ENCODE results near the gene COL5A1. TPM values are rescaled to one million over a fixed set of nuclear protein-coding genes. Genes with fewer than 3 reads are reported as not detected.
A peak's percentile ranks its signal among the peaks of the same experiment; 100 is the strongest.

The COL5A1 gene
- polyA plus RNA-seq, 1 donor (not counting 4 experiments of a cell fraction or from before 2014, with no cell fraction given): 3.1 TPM

- peaks cover under 1% of the 10 kb centered on the region for H3K9me3 ChIP-seq (ENCODE audit: control insufficient read depth, low read depth, low read length)
- no peak for DNase-seq (ENCODE audit: low read depth, low spot score)
- no peak for FAIRE-seq
- no peak overlapping the region for H3K4me2 ChIP-seq (ENCODE audit: control insufficient read depth, extremely low read depth, insufficient read depth, low read depth, low read length)
- no peak overlapping the region for H3K27ac ChIP-seq (ENCODE audit: control insufficient read depth, insufficient read depth, low read length)
- dilution Hi-C loops (cut with MboI; ENCODE audit: extremely low pct_ligation_motif_present, low sequenced_read_pairs): no loop called here
- no peaks in the 10 kb centered on the region for H3K9me1 ChIP-seq (ENCODE audit: control insufficient read depth, extremely low read depth, insufficient read depth, low read length)
- no peaks in the 10 kb centered on the region for H3K36me3 ChIP-seq (ENCODE audit: control insufficient read depth in 2 of 2, extremely low read depth in 1 of 2, insufficient read depth in 2 of 2, low read length in 2 of 2)
- no peaks in the 10 kb centered on the region for H3K79me2 ChIP-seq (ENCODE audit: control insufficient read depth, insufficient read depth, low read length)
- H4K20me1 ChIP-seq (ENCODE audit: control insufficient read depth, extremely low read depth, insufficient read depth, low read length): no peaks in the 10 kb centered on the region
- H3K27me3 ChIP-seq (ENCODE audit: control insufficient read depth, extremely low read depth, insufficient read depth, low read length): peaks cover 5% of the 10 kb centered on the region
- H3K4me3 ChIP-seq (ENCODE audit: control insufficient read depth in 2 of 3, extremely low read depth in 1 of 3, insufficient read depth in 2 of 3, low read depth in 1 of 3, low read length in 3 of 3): no peak overlapping the region
- H3K9ac ChIP-seq (ENCODE audit: control insufficient read depth, extremely low read depth, insufficient read depth, low read length): no peak overlapping the region
- no peak for TF ChIP-seq EZH2 (IDR thresholded peaks at IDR 0.05; ENCODE audit: low read length)
- peak; percentile 70 to 86 (median 84) for TF ChIP-seq CTCF (optimal IDR thresholded peaks at IDR 0.05 in 1 of 3, IDR thresholded peaks at IDR 0.05 in 1 of 3, conservative IDR thresholded peaks at IDR 0.05 in 1 of 3; ENCODE audit: extremely low read depth in 1 of 3, insufficient read depth in 2 of 3, low read length in 3 of 3)
- H2AFZ ChIP-seq (ENCODE audit: control insufficient read depth, low read length): no peak overlapping the region
- H3K4me1 ChIP-seq (ENCODE audit: control insufficient read depth, extremely low read depth, insufficient read depth, low read length): no peaks in the 10 kb centered on the region
These were observed 97.5 kb downstream of the COL5A1 start for GRCh38 chr9:134738869-134739659.

GRCh38 chr9:134739660-134739968 is 98.0 kb downstream of the COL5A1 start:
- TF ChIP-seq CTCF (optimal IDR thresholded peaks at IDR 0.05 in 1 of 3, IDR thresholded peaks at IDR 0.05 in 1 of 3, conservative IDR thresholded peaks at IDR 0.05 in 1 of 3; ENCODE audit: extremely low read depth in 1 of 3, insufficient read depth in 2 of 3, low read length in 3 of 3) (no peak), EZH2 (IDR thresholded peaks at IDR 0.05; ENCODE audit: low read length) (no peak)
- Histone ChIP-seq H3K4me2 (ENCODE audit: control insufficient read depth, extremely low read depth, insufficient read depth, low read depth, low read length) (no peak overlapping the region), H3K4me3 (ENCODE audit: control insufficient read depth in 2 of 3, extremely low read depth in 1 of 3, insufficient read depth in 2 of 3, low read depth in 1 of 3, low read length in 3 of 3) (no peak overlapping the region), H3K36me3 (ENCODE audit: control insufficient read depth in 2 of 2, extremely low read depth in 1 of 2, insufficient read depth in 2 of 2, low read length in 2 of 2) (no peaks in the 10 kb centered on the region), H3K9me1 (ENCODE audit: control insufficient read depth, extremely low read depth, insufficient read depth, low read length) (no peaks in the 10 kb centered on the region), H3K9me3 (ENCODE audit: control insufficient read depth, low read depth, low read length) (peaks cover 5% of the 10 kb centered on the region), H3K4me1 (ENCODE audit: control insufficient read depth, extremely low read depth, insufficient read depth, low read length) (no peaks in the 10 kb centered on the region), H2AFZ (ENCODE audit: control insufficient read depth, low read length) (no peak overlapping the region), H3K27me3 (ENCODE audit: control insufficient read depth, extremely low read depth, insufficient read depth, low read length) (peaks cover 5% of the 10 kb centered on the region), H4K20me1 (ENCODE audit: control insufficient read depth, extremely low read depth, insufficient read depth, low read length) (no peaks in the 10 kb centered on the region), H3K27ac (ENCODE audit: control insufficient read depth, insufficient read depth, low read length) (no peak overlapping the region), H3K79me2 (ENCODE audit: control insufficient read depth, insufficient read depth, low read length) (no peaks in the 10 kb centered on the region), H3K9ac (ENCODE audit: control insufficient read depth, extremely low read depth, insufficient read depth, low read length) (no peak overlapping the region)
- dilution Hi-C loops (cut with MboI; ENCODE audit: extremely low pct_ligation_motif_present, low sequenced_read_pairs): no loop called here
- FAIRE-seq: no peak
- no peak for DNase-seq (ENCODE audit: low read depth, low spot score)
